CD8-positive, alpha-beta memory T cell (primary cell): Measurements from ENCODE around the gene ISCU. TPM values are rescaled to one million over a fixed set of nuclear protein-coding genes. Genes with fewer than 3 reads are reported as not detected.

Experiments
- CTCF ChIA-PET: fragments of 350-600 bp; sonication (Branson Sonifier 250); formaldehyde crosslinking; loops from one replicate; lab custom pipeline; 2021; ENCODE audit warnings: antibody characterized with exemption; lab: Charles Lee
- POLR2A ChIA-PET: fragments of 350-600 bp; sonication (Branson Sonifier 250); formaldehyde crosslinking; loops from one replicate; lab custom pipeline; 2021; ENCODE audit warnings: antibody characterized with exemption; lab: Charles Lee
- DNase-seq, 5 donors: peaks; one replicate each; pipeline versions ENCODE4 v3.0.0 to v3.0.0-alpha.2; 2020 to 2022; ENCODE audit warnings: mixed read lengths in 1 of 5
- H3K27ac ChIP-seq: one replicate; pipeline ENCODE4 v1.7.0; 2013; ENCODE audit warnings: low read depth, mild to moderate bottlenecking, low read length, moderate library complexity
- H3K27me3 ChIP-seq: 2 replicates; pipeline ENCODE4 v1.7.0; 2013; ENCODE audit warnings: low read length, mild to moderate bottlenecking; ENCODE audit not compliant: insufficient read depth, poor library complexity, severe bottlenecking
- H3K36me3 ChIP-seq: 2 replicates; pipeline ENCODE4 v1.7.0; 2013; ENCODE audit warnings: mild to moderate bottlenecking, low read length, moderate library complexity; ENCODE audit not compliant: insufficient read depth
- H3K4me1 ChIP-seq: 2 replicates; pipeline ENCODE4 v1.7.0; 2013; ENCODE audit warnings: mild to moderate bottlenecking, low read length, moderate library complexity; ENCODE audit not compliant: insufficient read depth
- H3K4me3 ChIP-seq: 2 replicates; pipeline ENCODE4 v1.7.0; 2013; ENCODE audit warnings: mild to moderate bottlenecking, low read length
- H3K9me3 ChIP-seq: 2 replicates; pipeline ENCODE4 v1.7.0; 2013; ENCODE audit warnings: mild to moderate bottlenecking, low read length
- H3K27ac Mint-ChIP-seq, 8 donors: one replicate each; pipeline ENCODE4 v1.8.0; 2020 to 2021; ENCODE audit warnings: mixed read lengths in 8 of 8, mild to moderate bottlenecking in 6 of 8, inconsistent platforms in 3 of 8, moderate library complexity in 3 of 8
- H3K27me3 Mint-ChIP-seq, 2 donors: one replicate each; pipeline ENCODE4 v1.8.0; 2020 to 2021; ENCODE audit warnings: mixed read lengths in 2 of 2, mild to moderate bottlenecking in 1 of 2, moderate library complexity in 1 of 2
- H3K36me3 Mint-ChIP-seq, 3 donors: one replicate each; pipeline ENCODE4 v1.8.0; 2020 to 2021; ENCODE audit warnings: mixed read lengths in 3 of 3, inconsistent platforms in 1 of 3, mild to moderate bottlenecking in 1 of 3
- H3K4me1 Mint-ChIP-seq, 3 donors: one replicate each; pipeline ENCODE4 v1.8.0; 2020 to 2021; ENCODE audit warnings: mixed read lengths in 3 of 3, inconsistent platforms in 1 of 3, mild to moderate bottlenecking in 1 of 3
- H3K4me3 Mint-ChIP-seq, 7 donors: one replicate each; pipeline ENCODE4 v1.8.0; 2020 to 2021; ENCODE audit warnings: mixed read lengths in 7 of 7, mild to moderate bottlenecking in 6 of 7, moderate library complexity in 4 of 7, inconsistent platforms in 2 of 7
- H3K9me3 Mint-ChIP-seq, 5 donors: one replicate each; pipeline ENCODE4 v1.8.0; 2020 to 2022; ENCODE audit warnings: mixed read lengths in 5 of 5, mild to moderate bottlenecking in 3 of 5, moderate library complexity in 2 of 5, inconsistent platforms in 1 of 5
- polyA plus RNA-seq: library from polyadenylated mRNA; unstranded; fragments of 300-500 nt; fragmentation: Illumina TruSeq; gene quantifications from one replicate; pipeline ENCODE4 v1.2.3, GENCODE V29; 2021
- total RNA-seq, 2 experiments: library from RNA; stranded (reverse); gene quantifications; one replicate each; pipeline ENCODE4 v1.2.3, GENCODE V29; 2021

ISCU gene
- total and polyA plus RNA-seq, 3 experiments from 2014 or later, result 113 to 302 (median 116) TPM

DNA sequence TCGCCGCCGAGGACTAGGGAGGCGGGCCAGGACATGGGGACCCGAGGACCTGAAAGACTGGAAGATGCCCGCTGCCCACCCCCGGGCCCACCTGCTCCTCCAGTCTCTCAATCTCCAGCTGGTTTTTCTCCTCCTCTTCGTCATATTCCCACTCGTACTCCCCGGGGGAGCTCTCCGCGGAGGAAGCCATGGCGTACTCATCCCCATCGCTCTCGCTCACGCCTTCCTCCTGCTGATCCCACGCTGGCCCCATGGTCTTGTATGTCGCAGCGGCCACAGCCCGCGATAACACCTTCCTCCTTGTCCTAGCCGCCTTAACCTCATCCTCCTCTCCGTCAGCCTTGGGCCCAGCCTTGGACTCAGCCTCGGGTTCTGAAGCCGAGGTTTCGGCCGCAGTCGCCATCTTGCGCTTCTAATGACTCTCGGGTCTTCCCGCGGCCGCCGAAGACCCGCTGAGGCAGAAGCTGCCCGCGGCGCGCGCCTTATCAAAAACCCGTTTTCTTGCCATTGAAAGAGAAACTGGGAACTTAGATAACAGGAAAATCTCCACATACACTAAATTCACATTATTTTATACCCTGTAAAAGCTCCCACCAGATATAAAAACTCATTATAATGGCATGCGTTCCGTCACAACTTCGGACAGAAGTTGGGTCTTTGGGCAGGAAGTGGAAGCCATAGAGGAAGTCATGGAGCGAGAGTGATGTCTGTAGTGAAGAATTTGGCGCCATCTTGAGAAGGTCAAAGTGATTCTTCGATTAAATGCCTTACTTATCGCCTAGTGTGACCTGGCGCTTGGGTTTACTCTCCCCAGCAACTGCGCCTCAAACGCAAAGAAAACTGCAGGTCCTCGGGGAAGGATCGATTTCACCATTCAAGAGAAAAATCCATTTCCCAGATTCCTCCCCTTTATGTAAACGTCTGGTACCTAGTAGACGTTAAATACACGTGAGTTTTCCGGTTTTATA lies 1.4 kb upstream of the ISCU start, which contains the start of gene SART3:
Gene SART3, minus strand, starts transcription at position 422 of the 968 bp plus-strand sequence. Its CDS starts 19 bp downstream, at position 403.
- CTCF ChIA-PET, result interaction anchor here (1.7 to 18.3 kb wide), 3 partner anchors 57 to 243 kb away, joined by 10 to 206 read pairs (median 24); no protein-coding TSS in a partner anchor
- Mint-ChIP-seq H3K27me3 (no peaks in the 10 kb centered on the region), H3K4me3 (peak within 1 kb of the TSS; percentile 98 to 100 (median 100)), H3K4me1 (peaks cover 62 to 83% (median 77%) of the 10 kb centered on the region in 3 donors), H3K27ac (peak within 1 kb of the TSS; percentile 97 to 100 (median 100)), H3K9me3 (no peaks in the 10 kb centered on the region), H3K36me3 (peaks cover 0 to 73% (median 5%) of the 10 kb centered on the region in 3 donors)
- no peaks in the 10 kb centered on the region for H3K27me3 ChIP-seq
- peak within 1 kb of the TSS; percentile 96 for H3K4me3 ChIP-seq
- H3K27ac ChIP-seq, result peak within 1 kb of the TSS; percentile 93
- DNase-seq, result peak; percentile 70 to 88 (median 85)
- no peaks in the 10 kb centered on the region for H3K9me3 ChIP-seq
- peaks cover 59% of the 10 kb centered on the region for H3K4me1 ChIP-seq
- POLR2A ChIA-PET, result interaction anchor here (0.9 to 6.3 kb wide), 6 partner anchors 11 to 491 kb away, joined by 4 to 67 read pairs (median 5); partner anchors contain the start of genes SELPLG, SSH1 and USP30
- H3K36me3 ChIP-seq, result peaks cover 25% of the 10 kb centered on the region

DNA sequence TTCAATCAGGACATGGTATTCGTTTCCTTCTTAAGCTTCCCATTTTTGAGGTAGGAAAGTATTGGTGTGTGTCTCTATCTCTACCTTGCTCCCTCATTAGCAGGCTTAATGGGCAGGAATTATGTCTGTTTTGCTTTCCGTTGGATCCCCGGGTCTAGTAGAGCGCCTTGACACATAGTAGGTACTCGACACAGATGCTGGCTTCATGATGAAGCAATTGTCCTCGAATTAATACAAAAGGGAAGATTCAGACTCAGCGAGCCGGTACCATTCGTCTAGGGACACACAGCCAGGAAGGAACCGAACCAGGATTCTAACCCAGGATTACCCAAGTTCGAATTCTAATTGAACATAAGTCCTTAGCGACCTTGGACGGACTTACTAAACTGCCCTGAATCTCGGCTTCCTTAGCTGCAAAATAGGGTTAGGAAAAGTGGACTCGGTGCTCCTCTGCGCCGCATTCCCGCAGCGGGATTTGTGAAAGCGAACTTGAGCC lies 496 bp upstream of the ISCU start:
- H3K36me3 ChIP-seq, result peaks cover 34% of the 10 kb centered on the region
- no peaks in the 10 kb centered on the region for H3K27me3 ChIP-seq
- CTCF ChIA-PET, result interaction anchor here (0.8 to 18.3 kb wide), 14 partner anchors 9 to 534 kb away, joined by 3 to 206 read pairs (median 4); no protein-coding TSS in a partner anchor
- Mint-ChIP-seq H3K36me3 (peaks cover 0 to 73% (median 9%) of the 10 kb centered on the region in 3 donors), H3K4me3 (peak overlapping the region; percentile 98 to 100 (median 100)), H3K9me3 (no peaks in the 10 kb centered on the region), H3K4me1 (peaks cover 57 to 83% (median 75%) of the 10 kb centered on the region in 3 donors), H3K27ac (peak overlapping the region; percentile 97 to 100 (median 100)), H3K27me3 (no peaks in the 10 kb centered on the region)
- H3K4me1 ChIP-seq, result peaks cover 60% of the 10 kb centered on the region
- DNase-seq, result peak in 1 of 5 donors; percentile 32
- H3K9me3 ChIP-seq, result no peaks in the 10 kb centered on the region
- peak overlapping the region; percentile 96 for H3K4me3 ChIP-seq
- H3K27ac ChIP-seq, result peak overlapping the region; percentile 93
- POLR2A ChIA-PET, result interaction anchor here (0.7 to 6.3 kb wide), 9 partner anchors 13 to 296 kb away, joined by 3 to 67 read pairs (median 4); partner anchors contain the start of genes FICD, SELPLG and SSH1

GRCh38 chr12:108563136-108563803 lies 874 bp downstream of the ISCU start:
- no peaks in the 10 kb centered on the region for H3K9me3 Mint-ChIP-seq
- POLR2A ChIA-PET, result interaction anchor here (1.0 to 6.3 kb wide), 4 partner anchors 54 to 294 kb away, joined by 4 to 67 read pairs (median 20); partner anchors contain the start of genes SELPLG and SSH1
- peak overlapping the region; percentile 96 to 100 (median 98) for H3K27ac Mint-ChIP-seq
- DNase-seq, result peak; percentile 79 to 91 (median 82)
- peaks cover 0 to 77% (median 14%) of the 10 kb centered on the region in 3 donors for H3K36me3 Mint-ChIP-seq
- H3K27me3 Mint-ChIP-seq, result no peaks in the 10 kb centered on the region
- peaks cover 48 to 83% (median 76%) of the 10 kb centered on the region in 3 donors for H3K4me1 Mint-ChIP-seq
- CTCF ChIA-PET, result interaction anchor here (1.0 to 18.3 kb wide), 14 partner anchors 49 to 532 kb away, joined by 3 to 206 read pairs (median 6); partner anchors contain the start of gene SELPLG
- H3K4me1 ChIP-seq, result peaks cover 59% of the 10 kb centered on the region
- H3K27ac ChIP-seq, result peak overlapping the region; percentile 86
- H3K4me3 ChIP-seq, result peak overlapping the region; percentile 83
- H3K4me3 Mint-ChIP-seq, result peak overlapping the region; percentile 98 to 100 (median 100)
- peaks cover 42% of the 10 kb centered on the region for H3K36me3 ChIP-seq
- H3K9me3 ChIP-seq, result no peaks in the 10 kb centered on the region
- H3K27me3 ChIP-seq, result no peaks in the 10 kb centered on the region

DNA sequence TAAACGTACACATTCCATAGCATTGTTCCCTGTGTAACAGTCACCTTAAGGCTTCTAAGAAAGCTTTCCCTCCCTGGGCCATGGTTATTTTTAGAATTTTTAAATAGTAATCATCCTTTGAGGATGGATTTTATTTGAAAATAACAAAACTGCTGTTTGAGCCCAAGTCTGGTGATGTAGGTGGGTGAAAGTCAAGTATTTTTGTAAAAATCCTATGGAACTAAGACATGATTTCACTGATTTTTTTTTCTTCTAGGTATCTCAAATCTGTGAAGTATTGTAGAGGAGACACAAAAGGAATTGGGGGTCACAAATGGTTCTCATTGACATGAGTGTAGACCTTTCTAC lies 1.4 kb downstream of the ISCU start:
- Histone ChIP-seq H3K4me1 (peaks cover 59% of the 10 kb centered on the region), H3K4me3 (no peak overlapping the region), H3K36me3 (peaks cover 46% of the 10 kb centered on the region), H3K27me3 (no peaks in the 10 kb centered on the region), H3K27ac (peak overlapping the region; percentile 86), H3K9me3 (no peaks in the 10 kb centered on the region)
- Mint-ChIP-seq H3K36me3 (peaks cover 2 to 80% (median 17%) of the 10 kb centered on the region in 3 donors), H3K4me3 (peak overlapping the region; percentile 98 to 100 (median 100)), H3K9me3 (no peaks in the 10 kb centered on the region), H3K4me1 (peaks cover 49 to 84% (median 76%) of the 10 kb centered on the region in 3 donors), H3K27ac (peak overlapping the region in 7 of 8 donors; percentile 96 to 100 (median 99)), H3K27me3 (no peaks in the 10 kb centered on the region)
- no peak for DNase-seq
- POLR2A ChIA-PET, result interaction anchor here (0.6 to 6.3 kb wide), 3 partner anchors 54 to 386 kb away, joined by 3 to 67 read pairs (median 34); partner anchors contain the start of gene SELPLG
- CTCF ChIA-PET, result interaction anchor here (0.8 to 18.3 kb wide), 13 partner anchors 44 to 240 kb away, joined by 3 to 206 read pairs (median 6); partner anchors contain the start of gene SELPLG

- Histone ChIP-seq H3K9me3 (no peaks in the 10 kb centered on the region), H3K27me3 (no peaks in the 10 kb centered on the region), H3K4me3 (no peak overlapping the region), H3K4me1 (peaks cover 60% of the 10 kb centered on the region), H3K27ac (no peak overlapping the region), H3K36me3 (peaks cover 46% of the 10 kb centered on the region)
- Mint-ChIP-seq H3K27me3 (no peaks in the 10 kb centered on the region), H3K9me3 (no peaks in the 10 kb centered on the region), H3K27ac (peak overlapping the region in 5 of 8 donors; percentile 26 to 99 (median 33)), H3K4me1 (peaks cover 50 to 84% (median 75%) of the 10 kb centered on the region in 3 donors), H3K4me3 (no peak overlapping the region), H3K36me3 (peaks cover 8 to 85% (median 18%) of the 10 kb centered on the region in 3 donors)
- DNase-seq, result no peak
- POLR2A ChIA-PET, result interaction anchor here (3.6 to 6.3 kb wide), 2 partner anchors 53 to 69 kb away, joined by 34 to 67 read pairs; partner anchors contain the start of gene SELPLG
- CTCF ChIA-PET, result interaction anchor here (1.0 to 18.3 kb wide), 13 partner anchors 43 to 242 kb away, joined by 3 to 206 read pairs (median 6); partner anchors contain the start of gene SELPLG
Observed at GRCh38 chr12:108564724-108565123, 2.3 kb downstream of the ISCU start.

DNA sequence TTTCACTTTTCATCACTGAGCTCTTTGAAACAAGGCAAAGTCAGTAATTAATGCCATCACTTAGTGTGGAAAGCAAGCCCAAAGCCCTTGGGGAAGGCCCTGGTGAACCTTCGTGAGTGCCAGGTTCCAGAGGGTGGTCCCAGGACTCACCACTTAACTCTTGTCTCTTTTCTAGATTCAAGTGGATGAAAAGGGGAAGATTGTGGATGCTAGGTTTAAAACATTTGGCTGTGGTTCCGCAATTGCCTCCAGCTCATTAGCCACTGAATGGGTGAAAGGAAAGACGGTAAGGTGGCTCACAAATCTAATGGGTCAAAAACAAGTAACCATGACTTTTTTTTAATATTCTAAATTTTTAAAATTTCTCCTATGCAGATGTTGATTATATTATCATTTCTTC lies 2.8 kb downstream of the ISCU start:
- ChIA-PET POLR2A (interaction anchor here (3.6 to 6.3 kb wide), 2 partner anchors 52 to 68 kb away, joined by 34 to 67 read pairs; partner anchors contain the start of gene SELPLG), CTCF (interaction anchor here (1.0 to 18.3 kb wide), 12 partner anchors 46 to 242 kb away, joined by 3 to 206 read pairs (median 6); partner anchors contain the start of gene SELPLG)
- Mint-ChIP-seq H3K27ac (peak overlapping the region in 3 of 8 donors; percentile 22 to 83 (median 33)), H3K9me3 (no peaks in the 10 kb centered on the region), H3K4me3 (no peak overlapping the region), H3K36me3 (peaks cover 8 to 85% (median 18%) of the 10 kb centered on the region in 3 donors), H3K27me3 (no peaks in the 10 kb centered on the region), H3K4me1 (peaks cover 46 to 83% (median 72%) of the 10 kb centered on the region in 3 donors)
- Histone ChIP-seq H3K27ac (no peak overlapping the region), H3K4me1 (peaks cover 60% of the 10 kb centered on the region), H3K4me3 (no peak overlapping the region), H3K27me3 (no peaks in the 10 kb centered on the region), H3K9me3 (no peaks in the 10 kb centered on the region), H3K36me3 (peaks cover 46% of the 10 kb centered on the region)
- DNase-seq, result no peak
